Articular chondrocyte of knee joint (primary cell): ENCODE data around the gene DENND10. TPM values are rescaled to one million over a fixed set of nuclear protein-coding genes. Genes with fewer than 3 reads are reported as not detected.

Experiments
- small RNA-seq: library from RNA; depleted of rRNA; stranded (forward); fragments of <200 nt; gene quantifications from one replicate; pipeline ENCODE3, GENCODE V24; 2012
- total RNA-seq: library from RNA; depleted of rRNA; stranded (reverse); fragments of >200 nt; gene quantifications from 2 replicates; pipeline ENCODE4 v1.2.3, GENCODE V29; 2012

The DENND10 gene, protein sequence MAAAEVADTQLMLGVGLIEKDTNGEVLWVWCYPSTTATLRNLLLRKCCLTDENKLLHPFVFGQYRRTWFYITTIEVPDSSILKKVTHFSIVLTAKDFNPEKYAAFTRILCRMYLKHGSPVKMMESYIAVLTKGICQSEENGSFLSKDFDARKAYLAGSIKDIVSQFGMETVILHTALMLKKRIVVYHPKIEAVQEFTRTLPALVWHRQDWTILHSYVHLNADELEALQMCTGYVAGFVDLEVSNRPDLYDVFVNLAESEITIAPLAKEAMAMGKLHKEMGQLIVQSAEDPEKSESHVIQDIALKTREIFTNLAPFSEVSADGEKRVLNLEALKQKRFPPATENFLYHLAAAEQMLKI
- total RNA-seq, result 93.4 and 95.3 TPM in 2 replicates

DNA sequence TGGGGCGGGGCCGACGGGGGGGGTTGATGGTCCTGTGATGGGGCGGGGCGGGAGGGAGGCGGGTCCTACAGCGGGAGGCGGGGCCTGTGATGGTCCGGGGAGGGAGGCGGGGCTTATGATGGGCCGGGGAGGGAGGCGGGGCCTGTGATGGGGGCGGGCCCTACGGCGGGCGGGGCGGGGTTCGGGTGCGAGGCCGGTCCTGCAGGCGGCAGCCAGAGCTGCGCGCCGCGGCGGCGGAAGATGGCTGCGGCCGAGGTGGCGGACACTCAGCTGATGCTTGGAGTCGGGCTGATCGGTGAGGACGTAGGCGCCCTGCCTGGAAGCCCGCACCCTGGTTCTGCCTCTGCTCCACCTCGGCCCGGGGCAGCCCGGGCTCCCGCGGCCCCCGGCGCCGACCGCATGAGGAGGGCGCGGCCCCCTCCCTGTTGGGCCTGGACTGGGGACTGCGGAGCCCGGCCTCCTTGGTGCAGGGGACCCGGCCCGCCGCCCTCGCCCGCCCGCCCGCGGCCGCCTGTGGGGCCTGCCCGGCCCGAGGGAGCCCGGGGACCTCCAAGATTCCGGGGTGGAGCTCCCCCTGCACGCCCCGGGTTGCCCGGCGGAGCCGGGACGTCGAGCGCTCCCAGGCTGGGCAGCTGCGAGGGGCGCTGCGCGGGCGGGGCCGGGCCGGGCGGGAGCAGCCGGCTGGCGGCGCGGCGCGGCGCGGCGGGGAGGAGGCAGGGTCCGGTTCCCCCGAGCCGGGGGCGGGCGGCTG lies at the start of gene DENND10:
Gene DENND10, plus strand, starts transcription at position 211 of the 751 bp plus-strand sequence. Its CDS starts 30 bp downstream, at position 241.

GRCh38 chr10:119080521-119081259 lies 23.2 kb upstream of the DENND10 start, which contains the start of gene EIF3A:
Gene EIF3A (minus strand): TSS chr10:119080817. CDS start chr10:119080676, 141 bp downstream.

DNA sequence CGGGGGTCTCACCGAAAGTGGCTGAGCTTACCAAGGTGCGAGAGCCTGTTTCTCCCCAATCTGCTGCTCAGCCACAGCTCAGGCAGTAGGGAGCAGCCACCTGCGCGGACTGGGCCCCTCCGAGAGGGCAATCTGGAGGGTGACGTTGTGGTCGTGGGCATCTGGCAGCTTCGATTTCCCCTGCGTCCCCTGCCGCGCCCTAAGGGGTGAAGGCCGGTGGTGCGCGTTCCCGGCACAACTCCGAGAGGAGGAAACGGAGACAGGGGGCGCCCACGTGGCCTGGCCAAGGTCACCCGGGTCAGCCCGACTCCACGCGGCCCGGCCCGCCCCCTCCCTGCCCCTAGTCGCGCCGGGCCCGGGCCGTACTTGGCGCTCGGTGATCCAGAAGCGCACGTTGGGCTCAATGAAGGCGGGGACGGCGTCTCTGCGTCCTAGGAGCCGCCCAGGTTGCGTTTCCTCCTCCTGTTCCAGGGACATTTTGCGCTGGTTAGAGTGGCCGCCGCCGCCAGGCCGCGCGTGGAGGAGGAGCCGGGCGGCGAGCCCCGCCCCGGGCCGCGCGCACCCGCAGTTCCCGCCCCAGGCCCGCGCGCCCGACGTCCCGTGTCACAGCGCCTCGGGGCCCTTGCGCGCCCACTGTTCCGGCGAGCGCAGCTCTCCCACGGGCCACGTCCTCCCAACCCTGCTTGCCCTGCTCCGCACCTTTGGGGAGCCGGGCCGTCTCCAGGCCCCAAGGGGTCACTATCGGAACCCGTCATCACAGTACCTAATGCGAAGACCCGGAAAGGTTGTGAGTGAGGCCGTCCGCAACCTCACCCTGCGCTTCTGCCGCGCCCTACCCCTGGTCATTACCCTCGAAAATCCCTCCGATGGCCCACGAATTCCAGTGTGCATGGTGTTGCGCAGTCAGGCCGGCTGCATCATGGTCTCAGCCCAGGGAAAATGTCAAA lies 61.5 kb downstream of the DENND10 start, which contains the start of gene SFXN4:
Gene SFXN4, minus strand, starts transcription at position 544 of the 947 bp plus-strand sequence. Its CDS starts 67 bp downstream, at position 477.

DNA sequence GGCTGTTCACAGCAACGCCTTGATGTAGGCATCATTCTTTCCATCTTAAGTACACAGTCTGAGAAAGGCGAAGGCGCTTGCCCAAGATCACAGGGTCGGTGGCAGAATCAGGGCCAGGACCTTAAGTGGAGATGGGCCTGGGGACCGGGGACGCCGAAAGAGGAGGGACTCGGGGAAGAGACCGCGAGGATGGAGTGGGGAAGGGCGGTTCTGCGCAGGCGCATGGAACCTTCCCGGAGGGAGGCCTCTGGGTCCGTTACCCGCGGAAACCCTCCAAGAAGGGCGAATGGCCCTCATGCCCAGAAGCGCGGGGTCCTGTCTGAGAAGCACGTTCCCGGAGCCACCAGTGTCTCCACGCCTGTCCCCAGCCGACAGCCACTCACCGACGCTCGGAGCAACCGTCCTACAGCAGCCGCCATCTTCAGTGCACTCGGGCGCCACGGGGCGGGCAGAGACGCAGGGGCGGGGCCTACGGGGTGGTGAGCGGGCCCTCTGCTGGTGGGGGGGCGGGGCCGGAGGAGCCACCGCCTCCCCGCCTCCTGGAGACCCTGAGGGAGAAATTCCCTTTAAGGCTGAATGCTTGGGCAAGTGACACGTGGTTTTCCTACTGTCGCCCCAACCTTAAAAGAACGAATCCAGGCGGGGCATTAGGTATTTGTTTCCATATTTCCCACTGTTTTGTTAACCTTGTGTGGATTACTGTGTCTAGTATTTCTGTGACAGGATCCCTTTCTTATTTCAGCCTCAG lies 74.6 kb downstream of the DENND10 start, which contains the start of gene PRDX3:
Gene PRDX3, minus strand, starts transcription at position 441 of the 748 bp plus-strand sequence. Its CDS starts 22 bp downstream, at position 419.

Small RNA genes within 50 kb of the gene (small RNA-seq; reads per million reads assigned to genes)
- gene AL355598.1, result not detected
- gene RF00413, result not detected
- not detected for gene SNORA19

Other genes with a start within 250 kb of the DENND10 start
- 1.4 and 2.4 TPM in 2 replicates for gene NANOS1, start 74.4 kb upstream of the DENND10 start, total RNA-seq
- gene EIF3A, start 23.3 kb upstream of the DENND10 start, total RNA-seq, result 117 and 127 TPM in 2 replicates
- gene SFXN4, start 61.6 kb downstream of the DENND10 start, total RNA-seq, result 15.2 and 15.4 TPM in 2 replicates
- gene PRDX3, start 74.7 kb downstream of the DENND10 start, total RNA-seq, result 151 and 161 TPM in 2 replicates
- gene GRK5, start 103.5 kb downstream of the DENND10 start, total RNA-seq, result 12.0 and 16.3 TPM in 2 replicates